ENCODE data around the gene ARHGAP33. TPM values are rescaled to one million over a fixed set of nuclear protein-coding genes. Genes with fewer than 3 reads are reported as not detected.

Gene ARHGAP33
- total and polyA plus RNA-seq, 2 donors (not counting 3 experiments of a cell fraction or from before 2014, with no cell fraction given), result 11.0 to 18.4 TPM

GRCh38 chr19:35755131-35755549 lies 20.2 kb upstream of the ARHGAP33 start:
- TF ChIP-seq MAX (IDR thresholded peaks at IDR 0.05; ENCODE audit: insufficient read depth, insufficient read length) (no peak), POLR2AphosphoS5 (IDR thresholded peaks at IDR 0.05; ENCODE audit: insufficient read depth, low read depth, low read length) (no peak), MYC (IDR thresholded peaks at IDR 0.05; ENCODE audit: low read depth, low read length) (no peak), EZH2 (IDR thresholded peaks at IDR 0.05; ENCODE audit: borderline replicate concordance, low read depth, low read length, severe bottlenecking) (no peak), FOS (IDR thresholded peaks at IDR 0.05; ENCODE audit: borderline replicate concordance, insufficient read depth, low read length) (no peak), POLR2A (IDR thresholded peaks at IDR 0.05; ENCODE audit: low read depth, low read length) (no peak), JUN (IDR thresholded peaks at IDR 0.05; ENCODE audit: borderline replicate concordance, insufficient read depth, insufficient read length, low read depth) (no peak), CTCF (IDR thresholded peaks at IDR 0.05; ENCODE audit: extremely low read depth in 1 of 2, insufficient read depth in 1 of 2, low read depth in 1 of 2, low read length in 2 of 2) (no peak)
- Histone ChIP-seq H3K9me3 (replicated peaks; ENCODE audit: control insufficient read depth, insufficient read depth, low read length) (no peaks in the 10 kb centered on the region), H3K9me1 (replicated peaks; ENCODE audit: control insufficient read depth, extremely low read depth, insufficient read depth, low read length) (no peaks in the 10 kb centered on the region), H3K4me3 (replicated peaks in 1 of 3; ENCODE audit: insufficient read depth in 1 of 3, low read depth in 1 of 3, low read length in 3 of 3) (no peak overlapping the region), H4K20me1 (replicated peaks; ENCODE audit: control insufficient read depth, extremely low read depth, insufficient read depth, low read length) (no peaks in the 10 kb centered on the region), H3K4me2 (ENCODE audit: insufficient read depth, low read length) (no peak overlapping the region), H3K4me1 (ENCODE audit: control insufficient read depth, extremely low read depth, insufficient read depth, low read length) (peaks cover 22% of the 10 kb centered on the region), H2AFZ (ENCODE audit: low read depth, low read length) (no peak overlapping the region), H3K79me2 (ENCODE audit: control insufficient read depth, insufficient read depth, low read length) (peaks cover 16% of the 10 kb centered on the region), H3K27ac (ENCODE audit: insufficient read depth, low read depth, low read length) (no peak overlapping the region), H3K27me3 (ENCODE audit: control insufficient read depth in 2 of 2, insufficient read depth in 2 of 2, low read length in 2 of 2) (no peaks in the 10 kb centered on the region), H3K36me3 (ENCODE audit: control insufficient read depth in 2 of 2, extremely low read depth in 1 of 2, insufficient read depth in 2 of 2, low read length in 2 of 2) (peaks cover 0 to 13% of the 10 kb centered on the region in 2 experiments), H3K9ac (replicated peaks; ENCODE audit: extremely low read depth, insufficient read depth, low read length) (no peak overlapping the region)
- ChIA-PET CTCF (no interaction called here), POLR2A (no interaction called here)
- FAIRE-seq, result no peak
- no TSS peak for BruUV-seq (replicated peaks)
- DNase-seq (ENCODE audit: low read depth, low spot score), result no peak
- dilution Hi-C loops (cut with MboI; ENCODE audit: extremely low pct_ligation_motif_present, low sequenced_read_pairs), result no loop called here
- intact Hi-C loops (cut with micrococcal nuclease), result loop anchor here (5.0 kb wide), 1 partner anchor 108 kb away; the partner anchor contains the start of gene COX6B1

Data from endothelial cell of umbilical vein (primary cell).